ENCODE measurements around the gene ADCY7.
A peak's percentile ranks its signal among the peaks of the same experiment; 100 is the strongest.
"Not testable (repeated sequence)": the region's sequence is repeated elsewhere in the genome, so short reads cannot be mapped to it uniquely, and the experiment has no call there.

Gene ADCY7

DNA sequence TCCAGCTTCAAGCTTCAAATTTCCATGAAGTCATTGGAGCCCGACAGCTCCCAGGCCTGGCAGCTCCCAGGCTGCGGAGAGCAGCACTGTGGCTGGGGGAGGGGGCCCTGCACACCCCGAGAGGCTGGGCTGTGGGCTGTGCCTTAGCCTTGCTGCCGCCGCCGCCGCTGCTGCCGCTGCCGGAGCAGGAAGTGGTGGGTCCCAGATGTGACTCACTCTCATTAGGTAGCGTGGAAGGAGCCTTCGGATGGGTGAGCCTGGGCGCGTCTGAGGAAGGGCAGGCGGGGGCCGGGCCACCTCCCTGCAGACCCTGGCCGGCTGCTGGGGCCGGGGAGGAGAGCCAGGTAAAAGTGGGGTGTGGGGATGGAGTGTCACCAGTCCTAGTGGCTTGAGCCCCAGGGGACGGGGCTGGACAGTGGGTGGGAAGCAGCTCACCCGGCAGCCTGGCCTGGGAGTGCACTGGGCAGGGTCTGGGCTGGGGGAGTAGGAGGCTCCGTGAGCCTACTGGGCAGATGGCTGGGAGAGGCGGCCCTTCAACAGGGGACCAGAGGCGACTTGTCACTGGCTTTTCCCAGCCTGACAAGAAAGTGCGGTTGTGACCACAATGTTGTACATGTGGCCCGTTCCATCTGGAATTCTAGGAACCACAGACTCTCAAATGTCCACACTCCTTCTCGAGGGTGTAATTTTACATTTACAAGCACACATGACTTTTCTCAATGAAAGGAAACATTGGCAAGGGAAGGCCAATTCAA lies at the start of gene ADCY7:
Gene ADCY7, plus strand, starts transcription at position 215 of the 755 bp plus-strand sequence. CDS start 21,629 bp downstream, outside the sequence.
- peak; percentile 21 to 68 for DNase-seq

DNA sequence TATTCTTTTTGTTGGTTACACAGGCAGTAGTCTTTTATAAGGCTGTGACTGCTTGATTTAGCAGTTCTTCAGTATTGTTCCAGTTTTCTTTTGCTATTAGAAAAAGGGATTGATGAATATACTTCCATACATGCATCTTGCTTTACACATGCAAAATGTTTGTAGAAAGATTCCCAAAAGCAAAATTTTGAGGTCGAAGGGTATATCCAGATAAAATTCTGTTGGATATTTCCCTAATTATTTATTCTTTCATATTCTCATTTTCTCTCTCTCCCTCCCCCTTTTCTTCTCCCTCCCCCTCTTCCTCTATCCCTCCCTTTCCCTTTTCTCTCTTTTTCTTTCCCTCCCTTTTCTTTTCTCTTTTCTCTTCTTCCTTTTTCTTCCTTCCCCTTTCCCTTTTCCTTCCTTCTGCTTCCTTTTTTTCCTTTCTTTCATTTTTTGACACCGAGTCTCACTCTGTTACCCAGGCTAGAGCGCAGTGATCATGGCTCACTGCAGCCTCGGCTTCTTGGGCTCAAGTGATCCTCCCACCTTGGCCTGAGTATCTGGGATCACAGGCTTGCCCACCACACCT lies 46.9 kb upstream of the ADCY7 start:
- no peak for DNase-seq

DNA sequence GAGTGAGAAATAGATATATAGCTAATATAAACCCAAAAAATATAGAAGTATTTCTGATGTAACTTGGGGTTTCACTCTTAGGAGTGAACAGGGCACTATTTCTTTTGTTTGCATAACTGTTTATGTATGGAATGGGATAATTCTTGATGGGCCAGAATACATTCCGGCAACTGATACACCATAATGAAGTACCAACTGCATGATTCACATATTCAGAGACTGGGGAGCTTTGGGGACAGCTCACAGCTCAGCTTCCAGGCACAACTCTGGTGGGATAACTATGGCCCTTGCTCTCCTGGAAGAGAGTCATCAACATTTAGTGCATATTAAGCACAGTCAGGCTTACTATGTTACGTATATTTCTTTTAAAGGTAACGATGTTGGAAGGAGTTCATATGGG lies 42.1 kb upstream of the ADCY7 start:
- DNase-seq, result no peak

DNA sequence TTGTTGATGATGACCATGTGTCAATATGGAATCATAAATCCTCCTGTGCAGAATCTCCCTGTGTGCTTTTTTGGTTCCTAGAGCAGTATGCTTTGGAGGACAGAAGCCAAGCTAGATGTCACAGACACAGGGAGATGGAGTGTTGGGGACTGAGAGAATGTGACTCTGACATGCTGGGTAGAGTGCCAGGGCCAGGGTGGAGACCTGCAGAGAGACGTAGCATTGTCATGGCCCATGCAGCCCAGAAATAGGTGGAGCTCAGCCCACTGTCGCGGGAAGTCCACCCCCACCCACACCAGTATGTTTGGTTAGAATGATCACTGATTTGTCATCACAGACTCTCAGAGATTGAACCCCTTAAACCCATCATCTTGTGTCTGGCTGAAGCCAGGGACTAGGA lies 39.2 kb upstream of the ADCY7 start:
- DNase-seq, result no peak

DNA sequence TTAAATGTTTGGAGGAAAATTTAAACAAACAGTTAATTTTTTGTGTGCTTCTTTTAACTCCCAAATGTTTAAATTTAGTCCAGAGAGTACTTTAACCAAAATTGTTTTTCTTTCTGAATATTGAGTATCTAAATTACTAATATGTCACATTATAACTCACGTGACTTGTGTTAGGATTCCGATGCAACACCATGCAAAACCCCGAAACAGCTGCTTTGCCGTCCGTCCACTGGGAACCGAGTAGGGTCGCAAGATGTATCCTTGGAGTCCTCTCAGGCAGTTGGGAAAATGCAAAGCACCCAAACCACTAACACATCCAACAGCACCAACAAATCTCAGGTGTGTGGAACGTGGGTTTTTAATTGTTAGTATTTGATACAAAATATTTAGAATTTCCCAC lies 38.7 kb upstream of the ADCY7 start:
- no peak for DNase-seq

DNA sequence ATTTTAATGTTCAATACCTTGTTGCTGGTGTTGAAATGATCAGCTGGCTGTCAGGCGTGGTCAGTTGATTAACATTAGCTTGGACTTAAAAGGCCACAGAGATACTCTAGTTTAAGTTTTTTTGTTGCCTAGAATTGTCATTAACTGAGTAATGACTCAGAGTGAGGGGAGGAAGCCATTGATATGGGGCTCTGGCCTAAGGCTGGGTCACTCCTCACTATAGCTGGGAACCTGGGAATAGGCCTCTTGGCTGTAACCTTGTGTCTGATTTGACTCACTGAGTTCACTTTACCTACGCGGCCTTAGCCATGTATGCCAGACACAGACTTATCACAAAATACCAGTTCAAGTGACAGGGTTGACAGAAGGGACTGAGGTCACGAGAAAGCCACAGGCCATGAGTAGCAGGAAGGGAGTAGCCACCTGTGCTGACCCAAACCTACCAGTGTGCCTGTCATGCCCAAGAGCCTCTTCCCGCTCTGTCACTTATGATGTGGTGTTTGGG lies 37.9 kb upstream of the ADCY7 start:
- no peak for DNase-seq

DNA sequence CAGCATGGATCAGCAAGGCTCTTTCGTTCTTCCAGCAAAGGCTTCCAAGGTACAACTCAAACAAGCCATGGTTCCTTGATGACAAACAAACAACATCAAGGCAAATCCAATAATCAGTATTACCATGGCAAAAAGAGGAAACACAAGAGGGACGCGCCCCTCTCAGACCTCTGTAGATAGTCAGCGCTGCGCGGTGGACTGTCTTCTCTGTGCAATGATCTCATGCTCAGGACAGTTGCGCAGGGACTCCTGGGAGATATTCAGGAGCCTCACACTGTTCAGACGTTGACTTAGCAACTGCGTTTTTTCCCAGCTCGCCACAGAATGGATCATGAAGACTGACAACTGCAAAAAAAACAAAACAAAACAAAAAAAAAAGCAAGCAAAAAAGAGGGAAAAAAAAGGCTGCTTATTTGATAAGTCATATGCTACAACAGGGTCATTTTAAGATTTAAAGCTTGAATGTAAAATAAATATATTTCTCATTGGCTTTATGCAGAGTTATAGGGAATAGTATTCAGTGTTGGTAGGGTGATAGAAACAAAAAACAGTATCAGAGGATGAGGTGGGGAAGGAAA lies 37.1 kb upstream of the ADCY7 start:
- no peak for DNase-seq

DNA sequence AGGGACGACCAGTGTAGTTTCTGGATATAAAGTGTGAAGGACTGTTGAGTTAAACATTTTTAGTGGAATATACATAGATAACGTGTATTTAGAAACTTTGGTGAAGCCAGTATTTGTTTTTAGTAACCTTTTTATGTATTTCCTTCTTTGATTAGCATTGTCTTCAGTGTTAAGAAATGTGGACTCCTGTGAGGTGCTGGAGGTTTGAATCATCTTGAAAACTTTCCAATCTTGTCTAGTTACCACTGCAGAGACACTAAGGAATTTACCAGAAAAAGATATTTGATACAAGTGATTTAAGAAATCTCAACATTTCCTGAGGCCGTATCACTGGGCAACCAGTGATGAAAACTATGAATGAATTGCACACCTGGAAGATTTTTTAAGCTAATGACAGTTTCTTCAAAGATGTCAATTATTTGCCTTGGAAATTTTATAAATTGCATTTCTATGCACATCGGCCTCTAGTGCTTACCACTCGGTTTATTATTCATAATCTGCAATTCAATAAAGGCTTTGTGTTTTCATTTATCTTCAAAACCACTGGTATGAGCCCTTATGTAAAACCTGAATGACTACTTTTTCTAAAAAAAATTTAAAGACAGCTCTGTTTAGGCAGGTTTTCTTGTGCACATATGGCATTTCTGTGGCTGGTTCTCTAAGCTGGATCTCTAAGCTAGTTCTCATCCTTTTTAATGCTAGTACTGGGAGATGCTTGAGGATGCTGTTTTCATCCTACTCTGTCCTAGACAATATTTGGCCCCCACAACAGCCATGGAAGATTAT lies 31.4 kb upstream of the ADCY7 start:
- DNase-seq, result no peak

DNA sequence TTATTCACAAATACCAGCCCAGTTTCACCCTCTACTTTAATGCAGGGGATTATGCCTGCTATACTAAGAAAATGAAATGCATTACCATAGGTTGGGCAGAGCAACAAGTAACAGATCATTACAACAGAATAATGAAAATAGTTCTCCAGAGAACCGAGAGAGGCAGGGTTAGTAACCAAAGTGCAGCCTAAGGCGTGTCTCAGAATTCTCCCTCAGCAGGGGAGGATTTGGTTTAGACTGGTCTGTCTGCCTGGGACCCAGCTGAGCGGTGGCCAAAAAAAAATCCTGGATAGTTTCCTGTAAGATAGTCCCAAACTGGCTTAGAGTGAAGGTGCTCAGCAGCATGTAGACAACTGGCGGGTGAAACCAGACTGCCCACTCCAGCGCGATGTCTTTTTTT lies 30.8 kb upstream of the ADCY7 start:
- no peak for DNase-seq

DNA sequence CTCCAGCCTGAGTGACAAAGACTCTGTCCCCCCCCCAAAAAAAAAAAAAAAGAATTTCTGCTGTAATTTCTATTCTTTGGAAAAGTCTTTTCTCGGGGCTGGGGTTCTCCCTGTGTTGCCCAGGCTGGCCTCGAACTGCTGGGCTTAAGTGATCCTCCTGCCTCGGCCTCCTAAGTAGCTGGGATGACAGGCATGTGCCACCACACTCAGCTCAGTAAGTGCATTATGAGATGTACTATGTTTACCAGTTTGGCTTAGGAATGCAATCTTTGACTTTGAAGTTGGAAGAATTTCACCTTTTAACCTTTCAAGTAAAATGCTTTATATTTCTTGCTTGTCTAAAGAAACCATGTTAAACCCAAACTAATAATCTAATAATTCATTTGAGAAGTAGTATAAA lies 28.0 kb upstream of the ADCY7 start:
- DNase-seq, result no peak

DNA sequence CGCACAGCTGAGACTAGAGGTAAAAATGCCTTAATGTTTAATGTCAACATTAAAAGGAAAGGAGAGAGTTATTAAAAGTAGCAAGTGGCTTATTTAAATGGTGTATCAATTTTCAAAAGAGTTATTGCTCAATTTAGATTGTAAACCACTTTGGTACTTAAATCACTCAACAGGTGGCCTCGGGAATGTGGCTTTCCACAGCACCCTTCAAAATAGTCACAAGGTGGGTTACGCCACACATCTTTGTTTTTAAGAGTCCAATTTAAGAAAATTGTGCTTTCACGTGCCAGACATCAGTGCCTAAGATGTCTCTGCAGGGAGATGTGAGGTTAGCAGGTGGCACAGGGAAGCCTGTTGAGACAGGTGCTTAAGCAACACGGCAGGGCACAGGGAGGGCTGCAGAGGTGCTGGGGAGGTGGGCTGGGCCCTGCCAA lies 27.5 kb upstream of the ADCY7 start:
- DNase-seq, result no peak

DNA sequence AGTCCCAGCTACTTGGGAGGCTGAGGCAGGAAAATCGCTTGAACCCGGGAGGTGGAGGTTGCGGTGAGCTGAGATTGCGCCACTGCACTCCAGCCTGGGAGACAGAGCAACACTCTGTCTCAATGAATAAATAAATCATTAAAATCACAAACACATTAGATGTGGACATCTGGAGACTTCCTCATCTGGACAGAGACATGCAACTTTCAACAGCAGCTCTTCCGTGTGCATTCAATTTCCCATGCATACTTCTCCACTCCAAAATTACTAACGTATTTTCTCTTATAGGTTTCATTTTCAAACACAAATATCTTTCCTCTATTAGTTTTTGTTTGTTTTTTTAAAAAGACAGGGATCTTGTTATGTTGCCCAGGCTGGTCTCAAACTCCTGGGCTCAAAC lies 23.3 kb upstream of the ADCY7 start:
- DNase-seq, result not testable (repeated sequence)

DNA sequence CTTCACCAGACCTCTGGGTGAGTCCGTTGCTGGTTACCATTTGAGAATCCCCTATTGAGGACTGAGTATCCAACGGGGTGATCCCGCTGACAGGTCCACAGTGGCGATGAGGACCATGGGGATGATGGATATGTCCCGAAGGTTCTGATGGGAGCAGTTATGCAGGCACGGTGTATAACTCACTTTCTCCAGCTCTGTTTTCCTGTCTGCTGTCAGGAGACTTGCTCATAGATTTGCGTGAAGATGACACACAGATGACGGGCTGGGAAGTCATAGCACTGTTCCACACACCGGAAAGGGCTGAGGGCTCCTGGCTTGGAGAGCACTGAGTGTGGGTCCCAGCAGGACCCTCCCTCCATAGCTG lies 22.2 kb upstream of the ADCY7 start:
- DNase-seq, result no peak

DNA sequence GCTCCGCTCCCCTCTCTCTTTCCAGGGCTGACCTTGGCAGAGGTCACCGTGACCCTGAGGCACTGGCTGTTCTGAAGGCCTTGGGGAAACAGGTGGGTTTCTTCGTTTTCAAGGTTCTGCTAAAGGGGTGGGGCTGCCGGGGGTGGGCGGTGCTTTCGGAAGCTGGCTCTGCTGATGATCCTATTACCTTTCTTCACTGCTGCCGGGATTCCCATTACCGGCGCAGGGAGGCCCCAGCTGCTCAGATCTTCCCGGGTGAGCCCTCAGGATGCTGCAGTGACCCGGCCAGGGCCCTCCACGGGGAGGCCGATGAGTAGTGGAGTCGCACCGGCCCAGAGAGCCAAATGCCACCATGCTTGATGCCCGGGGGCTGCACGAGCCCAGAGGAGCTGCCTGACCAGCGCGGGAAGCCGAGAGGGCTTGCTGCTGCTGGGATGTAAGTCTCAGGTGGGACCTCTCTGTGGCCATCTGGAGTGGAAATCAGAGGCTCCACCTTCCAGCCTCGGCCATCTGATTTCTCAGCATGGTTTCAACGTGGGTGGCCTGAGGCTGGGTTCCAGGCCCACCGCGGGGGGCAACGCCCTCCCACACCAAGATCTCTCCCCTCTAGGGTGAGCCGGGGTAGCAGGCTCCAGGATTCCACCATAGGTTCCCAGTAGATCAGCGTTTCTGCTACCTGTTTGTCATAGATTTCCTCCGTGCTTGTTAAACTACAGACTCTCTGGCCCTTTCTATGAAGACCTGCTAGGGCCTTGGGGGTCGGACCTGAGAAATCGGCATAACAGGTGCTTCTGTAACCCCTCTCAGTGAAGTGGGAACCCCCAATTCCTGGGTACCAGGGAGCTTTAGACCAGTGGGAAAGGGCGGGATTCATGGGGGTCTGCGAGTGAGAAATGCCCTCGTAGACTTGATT lies 21.6 kb upstream of the ADCY7 start:
- no peak for DNase-seq

DNA sequence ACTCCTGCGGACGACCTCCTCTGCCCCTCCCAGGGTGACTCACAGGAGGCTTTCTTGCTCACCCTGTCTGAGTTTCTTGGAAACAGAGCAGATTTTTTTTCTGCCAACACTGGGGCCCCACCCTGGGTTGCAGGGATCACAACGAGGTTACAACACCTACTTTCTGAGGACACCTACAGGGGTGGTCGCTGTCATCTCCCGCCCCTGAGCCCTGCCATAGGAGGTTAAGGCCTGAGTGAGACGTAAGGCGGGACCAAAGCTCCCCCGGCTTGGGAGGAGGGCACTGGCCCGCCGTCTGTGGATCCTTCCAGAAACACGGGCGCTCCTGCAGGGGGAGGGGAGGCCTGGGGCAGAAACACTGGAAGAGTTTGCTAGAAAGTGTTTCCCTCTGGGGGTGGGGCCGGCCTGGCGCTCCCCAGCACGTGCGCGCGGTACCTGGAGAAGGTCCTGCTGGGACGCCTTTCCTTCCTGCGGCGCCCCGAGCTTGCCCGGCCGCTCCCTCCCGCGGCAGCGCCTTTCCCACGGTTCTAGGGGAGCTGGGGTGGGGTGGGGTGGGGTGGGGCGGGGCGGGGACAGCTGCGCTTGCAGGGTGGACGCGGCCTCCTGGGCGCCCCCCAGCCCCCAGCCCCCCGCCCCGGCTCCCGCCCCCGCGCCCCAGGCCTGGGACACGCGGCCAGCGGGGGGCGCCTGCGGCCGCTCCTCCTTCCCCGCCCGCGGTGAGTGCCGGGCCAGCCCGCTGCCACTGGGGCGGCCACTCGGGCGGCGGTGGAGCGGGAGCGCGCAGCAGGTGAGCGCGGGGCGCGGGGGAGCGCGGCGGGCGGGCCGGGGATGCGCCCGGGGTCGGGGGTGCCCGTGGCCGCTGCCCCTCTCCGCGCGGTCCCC lies 20.7 kb upstream of the ADCY7 start:
- peak in 1 of 2 experiments; percentile 28 for DNase-seq

DNA sequence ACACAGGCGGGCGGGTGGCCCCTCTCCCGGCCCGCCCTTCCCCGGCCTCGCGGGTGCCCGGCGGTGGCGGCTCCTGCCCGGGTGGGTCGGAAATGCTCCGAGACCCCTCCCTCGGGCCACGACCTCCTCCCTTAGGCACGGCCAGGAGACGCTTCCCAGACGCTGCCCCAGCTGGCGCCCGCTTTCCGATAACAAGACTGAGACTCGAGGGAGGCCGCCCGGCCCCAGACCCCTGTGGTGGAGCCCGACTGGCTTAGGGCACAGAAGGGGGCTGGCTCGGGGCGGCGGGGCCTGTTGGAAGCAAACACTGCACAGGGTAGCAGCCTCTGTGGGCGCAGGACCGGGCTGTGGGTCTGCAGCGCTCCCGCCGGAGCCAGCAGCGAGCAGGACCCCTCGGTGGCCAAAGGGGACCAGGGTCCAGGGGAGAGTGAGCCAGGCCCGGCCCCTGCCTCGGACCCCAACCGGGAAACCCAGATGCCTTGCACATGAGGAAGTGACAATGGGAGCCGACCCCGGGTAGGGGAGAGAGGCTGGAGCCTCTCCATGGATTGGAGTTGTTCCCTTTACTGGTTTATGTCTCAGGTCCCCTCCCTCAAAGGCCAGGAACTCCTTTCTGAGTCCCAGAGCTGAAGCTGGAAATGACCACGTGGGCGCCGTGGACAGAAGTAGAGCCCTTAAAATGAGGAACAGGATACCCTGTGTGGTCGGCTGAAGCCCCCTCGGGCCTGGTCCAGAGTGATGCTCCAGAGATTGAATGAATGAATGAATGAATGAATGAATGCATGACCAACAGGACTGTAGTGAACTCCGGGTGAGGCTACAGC lies 19.8 kb upstream of the ADCY7 start:
- no peak for DNase-seq

DNA sequence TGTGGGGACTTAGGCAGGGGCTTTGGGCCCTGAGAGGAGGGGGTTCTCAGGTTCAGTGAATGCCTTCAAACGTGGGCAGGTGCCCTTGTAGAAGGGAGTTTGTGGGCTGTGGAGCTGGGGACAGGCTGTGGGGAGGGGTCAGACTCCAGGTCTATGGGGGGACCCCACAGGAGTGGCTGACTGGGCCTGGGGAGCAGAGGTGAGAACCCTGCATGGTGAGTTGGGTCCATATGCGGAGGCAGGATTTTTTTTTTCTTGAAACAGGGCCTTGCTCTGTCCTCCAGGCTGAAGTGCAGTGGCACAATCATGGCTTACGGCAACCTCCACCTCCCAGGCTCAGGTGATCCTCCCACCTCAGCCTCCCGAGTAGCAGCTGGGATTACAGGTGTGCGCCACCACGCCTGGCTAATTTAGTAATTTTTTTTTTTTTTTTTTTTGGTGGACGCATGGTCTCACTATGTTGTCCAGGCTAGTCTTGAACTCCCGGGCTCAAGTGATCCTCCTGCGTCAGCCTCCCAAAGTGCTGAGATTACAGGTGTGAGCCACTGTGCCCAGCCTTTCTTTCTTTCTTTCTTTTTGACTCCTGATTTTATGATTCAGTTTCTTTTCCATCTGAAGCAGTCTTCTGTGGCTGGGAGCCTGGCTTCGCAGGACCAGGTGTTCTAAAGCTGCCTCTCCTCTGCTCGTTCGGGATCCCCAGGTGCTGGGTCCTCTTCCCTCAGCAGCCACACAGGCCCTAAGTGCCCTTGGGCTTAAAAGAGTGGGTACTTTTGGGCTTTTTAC lies 19.0 kb upstream of the ADCY7 start:
- no peak for DNase-seq

DNA sequence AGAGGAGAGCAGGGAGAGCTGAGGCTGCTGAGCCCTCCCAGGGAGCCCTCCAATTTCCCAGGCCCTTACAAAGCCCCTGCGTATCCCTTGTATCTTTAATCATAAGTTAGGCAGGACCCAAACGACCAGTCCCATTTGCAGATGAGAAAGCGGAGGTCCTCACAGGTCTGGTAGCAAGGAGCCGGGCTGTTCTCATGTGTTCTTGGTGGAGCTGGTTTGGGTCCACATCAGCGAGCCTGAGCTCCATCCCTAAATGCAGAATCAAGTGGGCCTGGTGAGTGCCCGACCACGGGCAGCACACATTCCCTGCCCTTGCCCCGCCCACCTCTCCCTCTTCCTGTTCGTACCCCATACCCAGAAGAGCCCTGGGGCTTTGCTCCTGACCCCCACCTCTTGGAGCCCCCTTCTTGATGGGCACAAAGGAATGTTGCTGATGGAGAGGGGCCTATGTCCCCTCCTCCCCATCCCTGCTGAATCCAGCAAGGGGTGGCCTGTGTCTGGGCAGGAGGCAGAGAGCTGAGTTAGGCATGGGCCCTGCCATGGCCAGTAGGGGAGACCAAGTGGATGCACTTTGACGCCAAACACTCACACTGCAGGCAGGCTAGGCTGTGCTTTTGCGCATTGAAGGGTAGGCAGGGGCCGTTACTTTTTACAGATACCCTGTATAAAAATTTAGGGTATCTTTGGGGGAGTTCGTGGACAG lies 18.3 kb upstream of the ADCY7 start:
- no peak for DNase-seq

DNA sequence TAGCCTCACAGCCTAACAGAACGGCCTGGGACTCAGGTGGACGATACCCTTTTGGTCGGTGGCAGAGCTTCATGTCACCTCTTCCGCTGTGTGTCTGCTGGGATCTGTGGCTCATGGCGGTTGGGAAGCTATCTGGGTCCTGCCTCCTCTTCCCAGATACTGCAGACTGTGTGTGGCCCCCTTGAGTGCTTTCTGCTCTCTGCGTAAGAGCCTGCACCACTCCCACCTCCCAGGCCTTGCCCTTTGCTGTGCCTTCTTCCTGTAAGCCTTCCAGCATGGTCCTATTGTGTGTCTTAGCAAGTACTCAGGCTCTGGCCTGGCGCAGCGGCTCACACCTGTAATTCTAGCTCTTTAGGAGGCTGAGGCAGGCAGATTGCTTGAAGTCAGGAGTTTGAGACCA lies 17.5 kb upstream of the ADCY7 start:
- no peak for DNase-seq
